ENCODE data around the gene ENOSF1. TPM values are rescaled to one million over a fixed set of nuclear protein-coding genes. Genes with fewer than 3 reads are reported as not detected.
"Not testable (repeated sequence)": the region's sequence is repeated elsewhere in the genome, so short reads cannot be mapped to it uniquely, and the experiment has no call there.

ENOSF1 gene
- total RNA-seq, 1 donor from 2014 or later, result 12.5 TPM

- DNase-seq (ENCODE audit: low read depth in 2 of 2), result no peak
Measured at GRCh38 chr18:706405-706804, 6.0 kb downstream of the ENOSF1 start.

- DNase-seq (ENCODE audit: low read depth in 2 of 2), result peak in 1 of 2 donors; percentile 72
Measured at GRCh38 chr18:703213-703967, 9.0 kb downstream of the ENOSF1 start.

- DNase-seq (ENCODE audit: low read depth in 2 of 2), result no peak
Measured at GRCh38 chr18:697800-698199, 14.6 kb downstream of the ENOSF1 start.

- DNase-seq (ENCODE audit: low read depth in 2 of 2), result no peak
Measured at GRCh38 chr18:697012-697411, 15.4 kb downstream of the ENOSF1 start.

GRCh38 chr18:693466-694187 is 18.8 kb downstream of the ENOSF1 start:
- DNase-seq (ENCODE audit: low read depth in 2 of 2), result peak in 1 of 2 donors; percentile 23

- no peak for DNase-seq (ENCODE audit: low read depth in 2 of 2)
Measured at GRCh38 chr18:692824-693223, 19.6 kb downstream of the ENOSF1 start.

- peak in 1 of 2 donors; percentile 48 for DNase-seq (ENCODE audit: low read depth in 2 of 2)
Measured at GRCh38 chr18:688323-688722, 24.1 kb downstream of the ENOSF1 start.

- DNase-seq (ENCODE audit: low read depth in 2 of 2), result no peak
Measured at GRCh38 chr18:686339-687111, 25.9 kb downstream of the ENOSF1 start.

- DNase-seq (ENCODE audit: low read depth in 2 of 2), result no peak
Measured at GRCh38 chr18:685438-685837, 27.0 kb downstream of the ENOSF1 start.

GRCh38 chr18:683531-683930 is 28.9 kb downstream of the ENOSF1 start:
- no peak for DNase-seq (ENCODE audit: low read depth in 2 of 2)

GRCh38 chr18:682833-683232 is 29.6 kb downstream of the ENOSF1 start:
- DNase-seq (ENCODE audit: low read depth in 2 of 2), result no peak

- not testable (repeated sequence) for DNase-seq (ENCODE audit: low read depth in 2 of 2)
Measured at GRCh38 chr18:682416-682815, 30.0 kb downstream of the ENOSF1 start.

- no peak for DNase-seq (ENCODE audit: low read depth in 2 of 2)
Measured at GRCh38 chr18:681985-682384, 30.4 kb downstream of the ENOSF1 start.

GRCh38 chr18:680392-680791 is 32.0 kb downstream of the ENOSF1 start:
- DNase-seq (ENCODE audit: low read depth in 2 of 2), result no peak

GRCh38 chr18:679516-679915 is 32.9 kb downstream of the ENOSF1 start:
- DNase-seq (ENCODE audit: low read depth in 2 of 2), result no peak

- no peak for DNase-seq (ENCODE audit: low read depth in 2 of 2)
Measured at GRCh38 chr18:678482-679182, 33.8 kb downstream of the ENOSF1 start.

- DNase-seq (ENCODE audit: low read depth in 2 of 2), result no peak
Measured at GRCh38 chr18:677951-678381, 34.5 kb downstream of the ENOSF1 start.

GRCh38 chr18:677145-677544 is 35.3 kb downstream of the ENOSF1 start:
- no peak for DNase-seq (ENCODE audit: low read depth in 2 of 2)

GRCh38 chr18:676736-677135 is 35.7 kb downstream of the ENOSF1 start:
- no peak for DNase-seq (ENCODE audit: low read depth in 2 of 2)

GRCh38 chr18:676069-676468 is 36.4 kb downstream of the ENOSF1 start:
- no peak for DNase-seq (ENCODE audit: low read depth in 2 of 2)

- DNase-seq (ENCODE audit: low read depth in 2 of 2), result no peak
Measured at GRCh38 chr18:675307-675706, 37.1 kb downstream of the ENOSF1 start.

- DNase-seq (ENCODE audit: low read depth in 2 of 2), result no peak
Measured at GRCh38 chr18:673769-674168, 38.7 kb downstream of the ENOSF1 start.

Data from lung microvascular endothelial cell (primary cell).